K562 (cell line): ENCODE data around the gene HARS2. TPM values are rescaled to one million over a fixed set of nuclear protein-coding genes. Genes with fewer than 3 reads are reported as not detected.
A peak's percentile ranks its signal among the peaks of the same experiment; 100 is the strongest.

Source experiments
- BCL6 ChIP-seq: fragments of 250-450 bp; sonication (Bioruptor Pico); IDR thresholded peaks from 2 replicates; pipeline ENCODE4 v1.4.0; 2020
- CGGBP1 ChIP-seq: fragments of 250-450 bp; sonication (Bioruptor Pico); IDR thresholded peaks from 2 replicates; pipeline ENCODE4 v1.9.0; 2021; ENCODE audit warnings: mild to moderate bottlenecking
- CHCHD3 ChIP-seq: fragments of 250-450 bp; sonication (Bioruptor Pico); IDR thresholded peaks from 2 replicates; pipeline ENCODE4 v2.1.2; 2022; ENCODE audit warnings: mild to moderate bottlenecking
- CREBBP ChIP-seq: IDR thresholded peaks from one replicate; pipeline ENCODE4 v1.6.1; 2012; ENCODE audit warnings: low read depth, mild to moderate bottlenecking, control low read depth, inconsistent platforms, low read length
- E2F4 ChIP-seq: sonication (generic); formaldehyde crosslinking; IDR thresholded peaks from 2 replicates; pipeline ENCODE4 v1.8.0; 2022; ENCODE audit warnings: mild to moderate bottlenecking, low read depth, missing genetic modification reagents
- EHMT2 ChIP-seq: fragments of 450-650 bp; IDR thresholded peaks from 2 replicates; pipeline ENCODE4 v1.6.1; 2018; ENCODE audit warnings: antibody characterized with exemption
- FOSL1 ChIP-seq: fragments of 200-800 bp; sonication (Bioruptor generic); conservative IDR thresholded peaks from 2 replicates; pipeline ENCODE4 v1.6.1; 2016; ENCODE audit warnings: missing genetic modification characterization, missing compliant biosample characterization
- FOXK1 ChIP-seq: sonication (generic); formaldehyde crosslinking; IDR thresholded peaks from 2 replicates; pipeline ENCODE4 v1.8.0; 2022; ENCODE audit warnings: missing genetic modification reagents, mild to moderate bottlenecking, borderline replicate concordance
- GTF2A2 ChIP-seq: IDR thresholded peaks from 2 replicates; pipeline ENCODE4 v1.6.1; 2016; ENCODE audit warnings: mild to moderate bottlenecking, missing genetic modification characterization, missing compliant biosample characterization
- HCFC1 ChIP-seq: IDR thresholded peaks from 2 replicates; pipeline ENCODE4 v1.6.1; 2012; ENCODE audit warnings: low read depth, low read length, improper control_type of control experiment
- MED1 ChIP-seq: sonication (generic); formaldehyde crosslinking; IDR thresholded peaks from 2 replicates; pipeline ENCODE4 v1.8.1; 2023; ENCODE audit warnings: missing genetic modification reagents, borderline replicate concordance
- MIER1 ChIP-seq: fragments of 450-650 bp; IDR thresholded peaks from 2 replicates; pipeline ENCODE4 v1.6.1; 2016; ENCODE audit warnings: antibody characterized with exemption, mild to moderate bottlenecking, low read depth
- PHB2 ChIP-seq: fragments of 450-650 bp; IDR thresholded peaks from 2 replicates; pipeline ENCODE4 v1.6.1; 2017; ENCODE audit warnings: low read depth
- RBBP5 ChIP-seq: fragments of 200-600 bp; sonication (generic); IDR thresholded peaks from 2 replicates; pipeline ENCODE4 v1.6.1; 2012; ENCODE audit warnings: borderline replicate concordance, mild to moderate bottlenecking, low read length, control low read depth, inconsistent platforms; ENCODE audit not compliant: insufficient read depth, poor library complexity, severe bottlenecking
- RFX5 ChIP-seq: IDR thresholded peaks from 2 replicates; pipeline ENCODE4 v1.6.1; 2011; ENCODE audit warnings: low read depth, mild to moderate bottlenecking, improper control_type of control experiment, low read length
- SRF ChIP-seq, 2 experiments: fragments of 250-450, 450-650 bp in 1 of 2; sonication (Bioruptor Pico) in 1 of 2; sonication (generic) in 1 of 2; formaldehyde crosslinking; IDR thresholded peaks; 2 replicates each; pipeline versions ENCODE4 v1.5.0 to v1.5.1; 2020 to 2022; ENCODE audit warnings: mild to moderate bottlenecking in 1 of 2, missing genetic modification reagents in 1 of 2
- SRSF7 ChIP-seq: fragments of 200-400 bp; formaldehyde crosslinking; optimal IDR thresholded peaks from 2 replicates; pipeline ENCODE3; 2017; ENCODE audit warnings: mild to moderate bottlenecking, low read depth, low read length
- TAF9B ChIP-seq: fragments of 450-650 bp; IDR thresholded peaks from 2 replicates; pipeline ENCODE4 v1.6.1; 2018; ENCODE audit warnings: mild to moderate bottlenecking; ENCODE audit not compliant: partially characterized antibody
- THAP12 ChIP-seq: fragments of 250-450 bp; sonication (Bioruptor Pico); IDR thresholded peaks from 2 replicates; pipeline ENCODE4 v1.9.0; 2021; ENCODE audit warnings: mild to moderate bottlenecking, inconsistent platforms
- UBTF ChIP-seq, 2 experiments: IDR thresholded peaks; 2 replicates each; pipeline ENCODE4 v1.6.1; 2012; ENCODE audit warnings: improper control_type of control experiment in 2 of 2, low read depth in 2 of 2, low read length in 2 of 2, borderline replicate concordance in 1 of 2
- ZKSCAN3 ChIP-seq: fragments of 250-450 bp; sonication (Bioruptor Pico); IDR thresholded peaks from 2 replicates; pipeline ENCODE4 v1.4.0; 2020
- ZNF79 ChIP-seq: fragments of 250-450 bp; sonication (Bioruptor Pico); IDR thresholded peaks from 2 replicates; pipeline ENCODE4 v1.4.0; 2020; ENCODE audit warnings: low read depth, mild to moderate bottlenecking, moderate library complexity
- ZSCAN32 ChIP-seq: fragments of 450-650 bp; formaldehyde crosslinking; IDR thresholded peaks from 2 replicates; pipeline ENCODE4 v1.4.0; 2020; ENCODE audit warnings: mild to moderate bottlenecking, moderate library complexity
- polyA plus RNA-seq, 8 experiments: library from polyadenylated mRNA; depleted of rRNA in 4 of 8; stranded (reverse) in 5 of 8; unstranded in 3 of 8; fragments of >200 nt; fragmentation: Nextera tagmentation in 2 of 8; fragmentation: Illumina TruSeq in 1 of 8; extraction: Ambion mirVana in 2 of 8; extraction: Trizol in 1 of 8; gene quantifications; 2 replicates each; pipeline versions ENCODE4 v1.2.1 to v1.2.3, GENCODE V29; 2011 to 2014; ENCODE audit warnings: inconsistent platforms in 1 of 8, missing spikeins in 1 of 8
- total RNA-seq, 7 experiments: library from RNA; depleted of rRNA in 6 of 7; stranded (reverse); fragments of >200 nt in 6 of 7; fragmentation: Illumina TruSeq in 2 of 7; extraction: Trizol in 2 of 7; gene quantifications; 2 replicates each; pipeline versions ENCODE4 v1.2.1 to v1.2.3, GENCODE V29; 2011 to 2021; ENCODE audit warnings: low replicate concordance in 1 of 7

The HARS2 gene
- total and polyA plus RNA-seq, 9 of the 15 experiments (the other 6 are each of a cell fraction or from before 2014, with no cell fraction given), result 8.5 to 41.6 (median 27.1) TPM

GRCh38 chr5:140725799-140726471, 34.7 kb downstream of the HARS2 start (continued):
- TF ChIP-seq UBTF (IDR thresholded peaks at IDR 0.05; ENCODE audit: borderline replicate concordance in 1 of 2, low read depth in 2 of 2, low read length in 2 of 2) (peak in 1 of 2 experiments; percentile 49; a peak in 1 of 4 replicates), SRF (CRISPR knock-in tag; IDR thresholded peaks at IDR 0.05) (peak in 1 of 2 experiments; percentile 30; a peak in 1 of 4 replicates), RBBP5 (peak; percentile 57), CREBBP (no peak), THAP12 (CRISPR knock-in tag) (no peak), RFX5 (peak; percentile 87), HCFC1 (no peak), E2F4 (CRISPR knock-in tag) (no peak), MED1 (CRISPR knock-in tag) (no peak), ZNF79 (CRISPR knock-in tag) (no peak), SRSF7 (no peak), FOSL1 (tag) (peak; percentile 95), PHB2 (no peak), ZSCAN32 (no peak), BCL6 (CRISPR knock-in tag) (no peak; the same call in 1 of the 2 replicates), MIER1 (peak; percentile 74), TAF9B (no peak), FOXK1 (peak; percentile 78; the same call in 1 of the 2 replicates), CHCHD3 (CRISPR knock-in tag) (no peak), ZKSCAN3 (CRISPR knock-in tag) (no peak), EHMT2 (peak; percentile 91), GTF2A2 (no peak), CGGBP1 (CRISPR knock-in tag) (no peak)
